Sciatic nerve (tissue), 2 donors: Measurements from ENCODE around the gene AQP5. TPM values are rescaled to one million over a fixed set of nuclear protein-coding genes. Genes with fewer than 3 reads are reported as not detected.

ENCODE experiments used
- ATAC-seq: fragments of 200-7000 bp; cut with Tn5 transposase; one replicate; pipeline ENCODE4 v1.9.1; 2020; ENCODE audit warnings: mild to moderate bottlenecking, moderate library complexity
- DNase-seq: peaks from one replicate; pipeline ENCODE4 v3.0.0-alpha.2; 2020; ENCODE audit warnings: low spot score
- intact Hi-C: fragments of 100-400 bp; cut with DNase I; formaldehyde crosslinking; loops from one replicate; pipeline ENCODE4 v1.14.2; 2022
- total RNA-seq: library from RNA; stranded (reverse); fragmentation: NEBNext Ultra II Directional; extraction: Animal tissue kit (Norgen Biotek cat#: 25700); gene quantifications from one replicate; pipeline ENCODE4 v1.2.1, GENCODE V29; 2021
- donor health status: DM: no; HTN: no; CAD: no.
- donor health status: DM: no; HTN: no; CAD: no.

The AQP5 gene
- total RNA-seq = 0.71 TPM

DNA sequence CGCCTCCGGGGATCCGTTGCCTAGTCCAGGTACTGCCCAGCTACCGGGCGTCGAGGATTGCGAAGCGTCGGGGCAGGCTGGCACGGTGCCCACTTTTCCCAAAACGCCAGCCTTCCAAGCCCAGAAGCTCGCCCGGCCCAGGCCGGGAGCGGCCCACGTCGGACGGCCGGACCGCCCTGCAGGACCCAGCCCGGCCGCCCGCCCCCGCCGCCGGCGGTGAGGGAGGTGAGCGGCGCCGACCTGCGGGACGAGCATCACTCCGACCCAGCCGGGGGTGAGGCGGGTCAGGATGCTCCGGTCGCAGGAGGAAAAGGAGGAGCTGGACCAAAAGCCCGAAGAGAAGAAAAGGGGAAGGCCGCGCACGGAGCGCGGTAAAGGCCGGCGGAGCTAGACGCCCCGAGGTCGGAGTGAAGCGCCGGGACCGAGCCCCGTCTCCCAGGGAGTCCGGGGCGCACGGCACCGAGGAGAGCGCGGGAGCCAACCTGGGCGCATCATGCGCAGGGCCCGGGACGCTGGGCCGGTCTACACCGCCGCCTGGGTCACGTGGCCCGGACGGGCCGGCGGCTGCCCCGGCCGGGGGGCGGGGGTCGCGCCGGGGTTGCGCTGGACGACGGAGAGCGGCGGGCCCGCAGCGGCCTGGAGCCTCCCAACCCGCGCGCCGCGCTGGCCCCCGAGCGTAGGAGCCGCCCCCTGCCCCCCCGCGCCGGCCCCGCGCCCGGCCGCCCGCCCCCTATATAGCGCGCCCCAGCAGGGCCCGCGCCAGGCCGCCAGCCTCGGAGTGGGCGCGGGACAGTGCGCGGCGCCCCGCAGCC lies at the start of gene AQP5:
Gene AQP5, plus strand, starts transcription at position 762 of the 812 bp plus-strand sequence. CDS start 146 bp downstream, outside the sequence.
- DNase-seq (no peak), ATAC-seq (peak; percentile 13)
- intact Hi-C loops = no loop called here

DNA sequence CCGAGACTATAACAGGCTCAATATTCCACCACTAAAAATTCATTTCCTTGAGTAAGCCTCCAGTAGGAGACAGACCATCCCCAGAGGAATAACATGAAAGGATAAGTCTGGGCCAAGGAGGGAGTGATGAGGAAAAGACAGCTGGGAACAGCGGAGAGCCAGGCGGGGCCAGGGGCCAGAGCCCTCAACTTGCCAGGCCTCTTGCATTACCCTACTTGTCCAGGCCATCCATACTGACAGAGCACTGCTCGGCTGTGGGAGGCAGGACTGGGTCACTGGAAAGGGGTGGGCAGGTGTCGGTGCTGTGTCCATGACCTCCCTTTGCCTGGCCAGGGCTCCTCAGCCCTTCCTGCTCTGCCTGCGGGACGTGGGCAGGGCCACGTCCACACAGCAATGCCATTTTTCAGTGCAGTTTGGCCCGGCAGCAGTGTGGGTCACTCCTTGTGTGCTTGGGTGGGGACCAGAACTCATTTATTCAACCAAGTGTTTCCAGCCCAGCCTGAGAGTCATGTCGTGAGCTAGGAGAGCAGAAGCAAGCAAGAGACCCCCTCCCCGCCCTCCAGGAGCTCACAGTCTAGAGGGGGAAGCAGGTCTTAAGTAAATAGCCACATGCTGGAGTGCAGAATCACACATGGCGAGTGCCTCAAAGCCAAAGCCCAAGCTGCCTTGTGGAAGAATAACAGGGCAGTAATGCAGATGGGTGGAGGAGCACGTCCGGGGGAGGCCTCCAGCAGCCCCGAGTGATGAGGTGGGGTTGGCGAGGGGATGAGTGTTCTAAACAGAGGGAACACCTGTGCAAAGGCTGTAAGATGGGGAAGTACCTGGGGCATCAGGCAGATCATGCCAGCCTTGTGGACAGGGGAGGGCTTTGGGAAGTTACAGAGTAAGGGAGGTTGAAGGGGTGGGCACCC lies 49.1 kb upstream of the AQP5 start:
- intact Hi-C loops = no loop called here
- DNase-seq (peak; percentile 53), ATAC-seq (no peak)

DNA sequence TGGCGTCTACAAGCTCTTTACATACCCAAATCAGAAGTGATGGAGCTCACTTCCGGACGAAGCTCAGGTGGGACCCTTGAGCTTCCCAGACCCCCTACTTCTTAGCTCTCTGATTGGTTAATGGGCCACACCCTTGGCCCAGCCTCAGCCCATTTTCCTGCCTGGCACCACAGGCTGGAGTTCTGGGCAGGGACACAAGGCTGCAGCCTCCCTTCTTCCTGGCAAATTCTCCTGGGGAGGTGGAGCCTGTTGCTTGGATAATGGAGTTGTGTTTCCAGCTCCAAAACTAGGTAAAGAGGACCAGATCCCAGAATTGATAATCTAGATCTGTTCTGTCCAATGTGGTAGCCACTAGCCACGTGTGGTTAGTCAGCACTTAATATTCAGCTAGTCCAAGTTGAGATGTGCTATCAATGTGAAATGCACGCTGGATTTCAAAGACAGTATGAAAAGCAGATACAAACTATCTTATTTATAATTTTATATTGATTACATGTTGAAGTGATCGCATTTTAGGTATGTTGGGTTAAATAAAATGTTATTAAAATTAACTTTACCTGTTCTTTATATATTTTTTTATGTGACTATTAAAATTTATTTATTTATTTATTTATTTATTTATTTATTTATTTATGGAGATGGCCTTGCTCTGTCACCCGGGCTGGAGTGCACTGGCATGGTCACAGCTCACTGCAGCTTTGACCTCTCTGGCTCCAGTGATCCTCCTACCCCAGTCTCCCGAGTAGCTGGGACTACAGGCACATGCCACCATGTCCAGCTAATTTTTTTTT lies 45.3 kb upstream of the AQP5 start:
- DNase-seq = no peak
- no peak for ATAC-seq
- intact Hi-C loops = no loop called here

DNA sequence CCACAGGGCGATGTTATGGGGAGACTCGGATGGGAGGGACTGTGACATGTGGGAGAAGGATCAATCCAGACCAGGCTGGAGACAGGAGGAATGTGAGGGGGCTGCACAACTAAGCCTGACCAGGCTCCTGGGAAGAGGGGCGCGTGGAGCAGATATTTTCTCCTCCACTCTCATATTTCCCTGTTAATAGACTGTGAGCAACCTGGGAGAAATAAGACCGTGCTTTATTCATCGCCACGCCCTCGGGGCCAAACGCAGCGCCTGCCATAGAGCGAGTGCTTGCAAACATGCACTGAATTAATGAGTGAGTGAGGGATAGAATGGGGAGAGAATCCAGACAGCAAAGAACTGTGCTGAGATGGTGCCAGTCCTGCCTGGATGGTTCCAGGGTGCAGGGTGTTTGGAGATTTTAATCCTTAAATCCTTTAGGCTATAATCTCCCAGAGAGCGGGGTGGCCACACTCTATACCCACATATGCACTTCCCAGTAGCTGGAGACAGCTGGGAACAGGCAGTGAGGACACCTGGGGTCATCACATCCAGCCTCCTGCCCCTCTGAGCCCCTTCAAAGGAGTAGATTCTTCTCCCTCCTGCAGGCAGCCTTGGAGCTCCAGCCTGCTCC lies 44.4 kb upstream of the AQP5 start:
- DNase-seq = no peak
- intact Hi-C loops = no loop called here
- ATAC-seq = no peak

DNA sequence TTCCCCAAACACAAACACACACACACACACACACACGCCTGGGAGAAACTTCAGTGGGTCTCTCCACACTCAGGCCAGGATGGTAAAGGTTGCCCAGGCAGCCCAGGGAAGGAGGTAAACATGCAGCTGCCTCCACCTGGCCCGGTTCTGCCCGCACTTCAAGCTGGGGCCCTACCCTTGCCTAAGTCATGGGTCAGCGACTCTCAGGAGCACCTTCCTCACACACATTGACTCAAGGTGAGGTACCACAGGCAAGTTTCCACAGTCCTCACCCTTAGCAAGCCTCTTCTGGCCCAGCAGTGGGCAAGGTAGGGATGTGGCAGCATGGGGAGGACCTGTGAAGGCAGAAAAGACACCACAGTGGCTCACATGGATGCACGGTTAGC lies 43.9 kb upstream of the AQP5 start:
- intact Hi-C loops = no loop called here
- ATAC-seq = no peak
- DNase-seq = no peak

DNA sequence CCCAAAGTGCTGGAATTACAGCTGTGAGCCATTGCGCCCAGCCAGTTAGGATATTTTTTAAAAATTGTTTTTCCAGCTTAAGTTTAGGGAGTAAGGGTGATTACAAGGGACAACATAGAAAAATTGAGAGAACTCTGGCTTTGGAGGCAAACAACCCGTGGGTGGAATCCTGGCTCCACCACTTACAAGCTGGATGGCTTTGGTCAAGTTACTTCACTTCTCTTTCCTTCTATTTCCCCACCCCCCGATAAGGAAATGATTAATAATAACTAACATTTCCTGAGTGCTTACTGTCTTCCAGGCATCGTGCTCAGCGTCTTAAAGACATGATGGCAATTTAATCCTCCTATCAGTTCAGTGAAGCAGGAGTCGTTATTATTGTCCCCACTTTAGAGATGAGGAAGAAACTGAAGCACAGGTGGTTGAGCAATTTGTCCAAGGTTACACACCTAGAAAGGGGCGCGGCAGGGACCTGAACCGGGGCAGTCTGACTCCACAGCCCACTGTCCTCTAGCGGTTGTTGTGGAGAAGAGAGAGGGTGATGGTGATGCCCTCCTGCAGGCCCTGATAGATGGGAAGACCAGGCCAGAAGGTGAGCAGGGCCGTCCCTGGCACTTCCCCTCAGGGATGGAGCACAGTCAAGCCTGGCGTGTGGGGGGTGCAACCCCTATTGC lies 41.3 kb upstream of the AQP5 start:
- intact Hi-C loops = no loop called here
- DNase-seq = no peak
- ATAC-seq = no peak

DNA sequence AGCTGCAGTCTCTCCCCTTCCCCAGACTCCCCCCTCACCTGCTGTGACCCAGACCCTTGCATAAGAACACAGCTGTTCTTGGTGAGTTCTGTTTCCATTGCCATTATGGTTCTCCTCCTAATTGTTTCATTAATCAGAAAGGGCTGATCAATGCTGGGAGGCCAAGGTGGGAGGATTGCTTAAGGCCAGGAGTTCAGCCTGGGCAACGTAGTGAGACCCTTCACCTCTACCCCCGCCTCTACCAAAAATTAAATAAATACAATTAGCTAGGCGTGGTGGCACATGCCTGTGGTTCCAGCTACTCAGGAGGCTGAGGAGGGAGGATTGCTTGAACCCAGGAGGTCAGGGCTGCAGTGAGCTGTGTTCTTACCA lies 40.8 kb upstream of the AQP5 start:
- DNase-seq = no peak
- ATAC-seq = no peak
- intact Hi-C loops = no loop called here

DNA sequence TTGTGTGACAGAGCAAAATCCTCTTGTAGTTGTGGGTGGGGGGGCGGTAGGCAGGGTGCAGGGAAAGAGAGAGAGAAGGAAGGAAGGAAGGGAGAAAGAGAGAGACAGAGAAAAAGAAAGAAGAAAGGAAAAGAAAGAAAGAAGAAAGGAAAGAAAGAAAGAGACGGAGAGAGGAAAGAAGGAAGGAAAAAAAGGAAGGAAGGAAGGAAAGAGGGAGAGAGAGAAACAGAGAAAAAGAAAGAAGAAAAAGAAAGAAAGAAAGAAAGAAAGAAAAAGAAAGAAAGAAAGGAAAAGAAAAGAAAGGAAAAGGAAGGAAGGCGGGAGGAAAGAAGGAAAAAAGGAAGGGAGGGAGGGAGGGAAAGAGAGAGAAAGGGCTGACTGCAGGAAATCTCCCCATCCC lies 40.4 kb upstream of the AQP5 start:
- ATAC-seq (no peak), DNase-seq (no peak)
- intact Hi-C loops = no loop called here

DNA sequence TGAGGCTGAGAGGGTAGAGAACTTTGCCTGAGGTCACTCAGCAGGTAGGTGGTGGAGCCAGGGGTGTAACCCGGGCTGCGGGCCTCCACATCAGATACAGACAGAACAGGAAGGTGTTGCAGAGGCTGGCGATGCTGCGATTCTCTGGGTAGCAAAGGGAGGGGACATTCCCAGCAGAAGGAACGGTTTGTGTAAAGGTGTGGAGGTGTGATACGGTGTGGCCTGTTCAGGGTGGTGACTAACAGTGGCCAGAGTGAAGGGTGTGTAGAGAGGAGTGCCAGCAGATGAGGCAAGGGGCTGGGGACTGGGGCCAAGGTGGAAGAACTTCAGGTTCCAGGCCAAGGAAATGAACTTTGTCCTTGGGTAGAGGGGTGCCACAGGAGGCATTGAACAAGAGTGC lies 39.7 kb upstream of the AQP5 start:
- no peak for DNase-seq
- intact Hi-C loops = no loop called here
- ATAC-seq = no peak

DNA sequence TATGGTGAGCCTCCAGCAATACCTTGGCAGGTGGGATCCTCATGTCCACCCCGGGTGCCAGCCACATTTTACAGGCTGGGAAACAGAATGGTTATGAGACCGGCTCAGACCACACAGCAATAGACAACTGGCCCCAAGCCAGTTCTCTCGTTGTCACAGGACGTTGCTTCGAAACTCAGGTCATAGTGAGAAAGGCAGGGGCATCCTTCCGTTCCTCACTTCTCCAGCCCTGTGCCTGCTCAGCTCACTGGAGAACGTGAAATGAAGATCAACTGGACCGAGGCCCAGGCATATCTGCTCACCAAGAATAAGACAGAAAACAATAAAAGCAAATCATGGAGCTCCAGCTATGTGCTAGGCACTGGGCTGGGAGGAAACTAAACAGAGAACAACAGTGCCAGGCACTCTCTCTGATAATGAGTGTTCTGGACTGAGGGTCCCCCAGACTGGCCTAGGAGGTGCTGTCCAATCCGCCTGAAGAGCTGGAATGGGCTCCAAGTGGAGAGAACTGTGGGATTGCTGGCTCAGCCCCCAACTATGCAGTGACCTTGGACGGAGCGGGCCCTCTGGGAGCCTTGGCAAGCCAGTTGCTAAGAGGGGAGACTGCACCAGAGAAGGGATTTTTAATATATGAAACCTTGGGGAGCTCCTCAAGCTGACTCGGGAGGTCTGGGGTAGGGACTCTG lies 39.2 kb upstream of the AQP5 start:
- DNase-seq = no peak
- intact Hi-C loops = no loop called here
- peak; percentile 47 for ATAC-seq

DNA sequence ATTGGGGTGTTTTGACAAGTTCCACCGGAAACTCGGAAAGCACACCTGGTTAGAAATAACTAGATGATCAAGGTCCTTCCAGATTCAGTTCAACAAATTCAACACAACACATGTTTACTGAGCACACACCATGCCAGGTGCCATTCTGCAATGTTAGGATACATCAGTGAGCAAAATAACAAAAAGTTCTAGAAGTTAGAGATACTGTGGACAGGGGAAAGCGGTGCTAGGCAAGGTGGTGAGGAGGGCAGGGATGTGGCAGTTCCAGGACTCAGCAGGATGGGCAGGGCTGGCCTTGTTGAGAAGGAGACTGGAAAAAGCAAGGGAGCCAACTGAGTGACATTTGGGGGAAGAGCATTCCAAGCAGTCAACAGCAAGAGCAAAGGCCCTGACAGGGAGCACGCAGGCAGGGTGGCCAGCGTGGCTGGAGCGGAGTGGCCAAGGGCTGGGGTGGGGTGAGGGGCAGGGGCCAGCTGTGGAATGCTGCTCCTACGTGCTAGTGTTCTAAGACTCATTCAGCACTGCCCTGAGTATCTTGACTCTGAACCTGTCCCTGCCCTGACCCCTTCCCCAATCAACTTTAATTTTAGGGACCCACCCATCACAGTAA lies 38.5 kb upstream of the AQP5 start:
- no peak for DNase-seq
- intact Hi-C loops = no loop called here
- peak; percentile 65 for ATAC-seq

DNA sequence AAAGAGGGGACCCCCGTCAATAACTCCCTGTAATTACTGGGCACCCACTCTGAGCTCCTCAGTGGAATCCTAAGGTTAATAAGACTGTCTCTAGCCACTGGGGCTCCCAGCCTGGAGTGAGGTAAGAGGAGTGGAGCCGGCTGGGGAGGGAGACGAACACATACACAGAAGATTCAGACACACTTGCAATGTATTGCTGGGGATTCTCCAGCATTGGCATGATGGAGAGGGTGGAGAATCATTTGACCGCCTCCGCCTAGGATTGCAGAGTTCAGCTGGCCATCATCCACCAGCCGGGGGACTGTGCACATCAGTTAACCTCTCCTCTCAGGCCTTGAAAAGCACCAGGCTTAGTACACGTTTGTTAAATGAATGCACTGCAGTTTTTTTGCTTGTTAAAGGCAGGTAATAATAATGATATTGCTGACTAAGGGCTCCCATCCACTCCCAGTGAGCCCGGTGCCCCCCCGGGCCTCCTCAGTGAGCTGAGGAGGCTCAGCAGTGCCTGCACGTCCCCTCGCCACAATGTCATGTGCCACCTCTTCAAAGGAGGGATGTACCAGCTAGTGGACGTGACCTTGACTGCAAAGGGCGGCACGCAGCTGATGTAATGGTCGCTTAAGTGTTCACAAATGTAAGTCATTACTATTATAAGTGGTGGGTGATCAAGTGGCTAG lies 37.7 kb upstream of the AQP5 start:
- DNase-seq = no peak
- intact Hi-C loops = no loop called here
- peak; percentile 31 for ATAC-seq

DNA sequence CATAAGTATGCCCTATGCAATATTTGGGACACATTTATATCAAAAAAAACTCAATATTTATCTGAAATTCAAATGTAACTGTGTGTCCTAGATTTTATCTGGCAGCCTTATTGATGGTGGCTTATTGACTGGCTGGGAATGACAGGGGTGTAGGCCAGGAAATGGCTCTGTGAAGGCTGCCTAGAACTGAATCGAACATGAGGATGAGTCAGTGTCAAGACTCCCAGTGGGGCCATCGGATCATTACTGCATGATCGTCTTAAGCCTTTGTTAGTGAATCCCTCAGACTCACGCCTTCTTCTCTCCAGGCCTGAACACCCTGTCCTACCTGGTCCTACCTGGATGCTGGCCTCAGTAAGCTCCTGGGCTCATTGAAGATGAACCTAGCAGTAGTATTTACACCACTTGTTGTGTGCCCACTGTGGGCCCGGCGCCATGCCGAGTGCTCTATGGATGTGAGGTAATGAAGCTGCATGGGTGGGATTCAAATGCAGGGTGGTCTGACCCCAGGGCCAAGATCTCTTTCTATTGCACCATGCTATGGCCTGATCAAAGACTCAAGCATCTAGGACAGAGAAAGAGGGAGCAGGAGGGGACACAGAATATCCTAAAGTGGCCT lies 36.9 kb upstream of the AQP5 start:
- DNase-seq = no peak
- peak; percentile 29 for ATAC-seq
- intact Hi-C loops = no loop called here

DNA sequence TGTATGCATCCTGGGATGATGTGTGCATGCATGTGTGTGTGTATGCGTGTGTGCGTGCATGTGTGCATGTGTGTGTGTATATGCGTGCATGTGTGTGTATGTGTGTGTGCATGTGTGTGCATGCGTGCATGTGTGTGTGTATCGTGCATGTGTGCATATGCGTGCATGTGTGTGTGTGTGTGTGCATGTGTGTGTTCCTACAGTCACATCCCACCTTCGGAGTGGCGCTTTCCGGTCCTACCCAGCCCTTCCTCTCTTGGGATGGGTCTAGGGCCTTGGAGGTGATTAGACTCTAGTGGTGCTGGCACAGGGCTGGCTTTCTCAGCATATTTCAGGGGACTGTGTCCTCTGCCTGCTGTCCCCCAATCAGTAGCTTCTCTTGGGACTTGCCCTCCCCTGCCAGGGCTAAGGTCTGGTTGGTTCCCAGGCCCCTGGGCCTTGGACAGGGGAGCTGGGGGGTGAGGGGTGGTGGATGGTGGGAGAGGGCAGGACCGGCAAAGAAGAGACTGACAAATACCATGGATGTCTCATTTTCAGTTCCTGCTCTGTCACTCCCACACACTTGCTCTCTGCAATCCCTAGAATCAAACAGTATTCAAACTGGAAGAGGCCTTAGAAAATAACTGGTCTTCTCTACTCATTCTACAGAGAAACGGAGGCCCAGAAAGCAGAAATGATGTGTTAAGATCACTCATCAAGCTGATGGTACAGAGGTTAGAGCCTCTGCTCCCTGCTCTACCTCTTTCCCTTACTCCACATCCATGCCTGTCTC lies 36.1 kb upstream of the AQP5 start:
- DNase-seq = no peak
- no peak for ATAC-seq
- intact Hi-C loops = no loop called here

DNA sequence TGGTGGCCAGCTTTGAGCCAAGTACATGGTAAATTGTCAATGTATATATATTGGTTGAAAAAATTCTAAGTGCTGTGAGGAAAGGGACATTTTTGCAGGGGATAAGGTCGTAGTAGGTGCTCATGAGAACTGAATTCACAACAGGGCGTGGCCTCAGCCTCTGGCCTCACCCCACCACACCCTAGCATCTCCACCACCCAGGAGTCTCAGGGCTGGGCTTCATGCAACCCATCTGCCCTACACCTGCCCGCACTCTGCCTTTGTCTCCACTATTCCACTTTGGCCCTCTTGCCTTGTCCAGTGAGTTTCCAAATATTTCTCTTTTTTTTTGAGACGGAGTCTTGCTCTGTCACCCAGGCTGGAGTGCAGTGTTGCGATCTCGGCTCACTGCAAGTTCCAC lies 33.2 kb upstream of the AQP5 start:
- no peak for DNase-seq
- intact Hi-C loops = no loop called here

DNA sequence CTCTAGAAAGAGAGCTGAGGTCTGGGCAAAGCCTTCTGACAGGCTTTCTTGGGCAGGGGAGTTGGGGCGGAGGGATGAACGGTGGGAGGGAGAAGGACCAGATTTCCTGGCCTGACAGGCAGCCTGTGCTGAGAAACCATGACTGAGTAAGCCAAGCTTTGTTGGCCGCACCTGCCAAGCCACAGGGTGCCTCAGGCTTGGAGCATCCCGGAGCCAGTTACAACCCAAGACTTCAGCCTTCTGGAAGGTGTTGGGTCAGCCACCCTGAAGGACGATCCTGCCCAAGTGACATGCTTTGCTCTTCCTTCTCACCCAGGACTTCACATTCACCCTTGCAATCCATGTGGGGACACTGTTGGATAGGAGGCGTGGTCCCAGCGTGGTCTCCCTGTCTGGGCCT lies 32.1 kb upstream of the AQP5 start:
- DNase-seq = no peak
- no peak for ATAC-seq
- intact Hi-C loops = no loop called here

More for the DNA sequence above, 33.2 kb upstream of the AQP5 start:
- ATAC-seq = no peak
